Measurements from ENCODE around the gene ALOX15.

ALOX15 gene

DNA sequence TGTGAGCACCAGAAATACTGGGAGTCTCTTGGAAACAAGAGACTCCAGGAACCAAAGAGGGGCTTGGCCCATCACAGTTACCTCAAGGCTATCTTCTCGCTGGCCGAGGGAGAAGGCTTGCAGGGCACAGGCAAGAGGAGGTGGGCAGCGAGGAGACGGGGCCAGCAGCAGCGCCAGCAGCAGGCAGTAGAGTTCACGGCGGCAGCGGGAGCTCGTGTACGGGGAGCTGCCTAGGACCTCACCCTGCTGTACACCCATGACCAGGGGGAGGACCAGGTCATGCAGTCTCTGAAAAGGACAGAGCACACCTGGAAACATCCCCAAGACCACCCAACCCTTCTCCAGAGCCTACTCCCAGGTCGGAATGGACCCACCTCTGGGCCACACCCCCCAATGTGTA, 31.7 kb upstream of the ALOX15 start:
- Histone ChIP-seq H3K9me2 (replicated peaks; ENCODE audit: insufficient read depth, low read length) (no peaks in the 10 kb centered on the region), H3K4me2 (ENCODE audit: low read depth, low read length, poor library complexity, severe bottlenecking) (no peak overlapping the region), H4K20me1 (ENCODE audit: low read depth, low read length) (no peaks in the 10 kb centered on the region), H3K9me3 (ENCODE audit: insufficient read depth, low read length) (no peaks in the 10 kb centered on the region), H3K27me3 (ENCODE audit: low read length) (no peaks in the 10 kb centered on the region), H3K9ac (ENCODE audit: low read length) (no peak overlapping the region), H2AFZ (ENCODE audit: low read depth, low read length, severe bottlenecking) (no peak overlapping the region), H3F3A (ENCODE audit: insufficient read depth) (no peaks in the 10 kb centered on the region), H3K27ac (ENCODE audit: low read depth, low read length) (no peak overlapping the region), H3K36me3 (ENCODE audit: low read length) (no peaks in the 10 kb centered on the region; the same call in 1 of the 2 replicates), H3K4me3 (ENCODE audit: insufficient read depth, low read length, poor library complexity, severe bottlenecking) (no peak overlapping the region), H3K79me2 (ENCODE audit: insufficient read depth, low read length) (no peaks in the 10 kb centered on the region)
- TF ChIP-seq CTCF (IDR thresholded peaks at IDR 0.05; ENCODE audit: insufficient read depth, low read length, poor library complexity, severe bottlenecking) (no peak), EZH2phosphoT487 (conservative IDR thresholded peaks at IDR 0.05; ENCODE audit: low read length) (no peak)

GRCh38 chr17:4672751-4673150, 31.3 kb upstream of the ALOX15 start:
- H3K4me3 ChIP-seq (ENCODE audit: insufficient read depth, low read length, poor library complexity, severe bottlenecking), result no peak overlapping the region
- no peaks in the 10 kb centered on the region for H3K9me2 ChIP-seq (replicated peaks; ENCODE audit: insufficient read depth, low read length)
- no peak overlapping the region for H2AFZ ChIP-seq (ENCODE audit: low read depth, low read length, severe bottlenecking)
- TF ChIP-seq EZH2phosphoT487 (conservative IDR thresholded peaks at IDR 0.05; ENCODE audit: low read length) (no peak), CTCF (IDR thresholded peaks at IDR 0.05; ENCODE audit: insufficient read depth, low read length, poor library complexity, severe bottlenecking) (no peak)
- no peaks in the 10 kb centered on the region for H3K27me3 ChIP-seq (ENCODE audit: low read length)
- H3K36me3 ChIP-seq (ENCODE audit: low read length), result no peaks in the 10 kb centered on the region; the same call in 1 of the 2 replicates
- no peak overlapping the region for H3K9ac ChIP-seq (ENCODE audit: low read length)
- H3K79me2 ChIP-seq (ENCODE audit: insufficient read depth, low read length), result no peaks in the 10 kb centered on the region
- H3K9me3 ChIP-seq (ENCODE audit: insufficient read depth, low read length), result no peaks in the 10 kb centered on the region
- no peak overlapping the region for H3K27ac ChIP-seq (ENCODE audit: low read depth, low read length)
- no peak overlapping the region for H3K4me2 ChIP-seq (ENCODE audit: low read depth, low read length, poor library complexity, severe bottlenecking)
- H3F3A ChIP-seq (ENCODE audit: insufficient read depth), result no peaks in the 10 kb centered on the region
- H4K20me1 ChIP-seq (ENCODE audit: low read depth, low read length), result no peaks in the 10 kb centered on the region

DNA sequence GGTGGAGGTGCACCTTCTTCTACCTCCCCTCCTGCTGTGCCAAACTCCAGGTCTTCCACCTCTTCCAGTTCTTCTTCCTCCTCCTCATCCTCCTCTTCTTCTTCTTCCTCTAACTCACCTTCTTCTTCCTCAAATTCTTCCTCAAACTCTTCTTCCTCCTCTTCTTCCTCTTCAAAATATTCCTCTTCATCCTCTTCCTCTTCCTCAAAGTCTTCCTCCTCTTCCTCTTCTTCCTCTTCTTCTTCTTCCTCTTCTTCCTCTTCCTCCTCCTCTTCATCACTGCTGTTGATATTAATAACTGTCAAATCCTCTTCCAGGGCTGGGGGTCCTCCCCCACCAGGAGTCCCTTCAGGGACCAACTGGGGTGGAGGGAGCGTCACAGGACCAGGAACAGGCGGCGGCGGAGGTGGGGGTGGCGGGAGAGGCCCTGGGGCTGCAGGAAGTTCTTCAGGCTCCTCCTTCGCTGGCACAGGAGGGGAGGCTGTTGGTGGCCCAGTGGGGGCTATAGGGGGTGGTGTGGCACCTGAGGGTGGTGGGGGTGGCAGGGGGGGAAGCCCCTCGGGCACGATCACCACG, 30.7 kb upstream of the ALOX15 start:
- H3K27ac ChIP-seq (ENCODE audit: low read depth, low read length), result no peak overlapping the region
- H3K9me3 ChIP-seq (ENCODE audit: insufficient read depth, low read length), result no peaks in the 10 kb centered on the region
- H4K20me1 ChIP-seq (ENCODE audit: low read depth, low read length), result no peaks in the 10 kb centered on the region
- H3K9ac ChIP-seq (ENCODE audit: low read length), result no peak overlapping the region
- H3K36me3 ChIP-seq (ENCODE audit: low read length), result no peaks in the 10 kb centered on the region; the same call in 1 of the 2 replicates
- no peaks in the 10 kb centered on the region for H3K9me2 ChIP-seq (replicated peaks; ENCODE audit: insufficient read depth, low read length)
- H3K27me3 ChIP-seq (ENCODE audit: low read length), result no peaks in the 10 kb centered on the region
- no peak for TF ChIP-seq CTCF (IDR thresholded peaks at IDR 0.05; ENCODE audit: insufficient read depth, low read length, poor library complexity, severe bottlenecking)
- TF ChIP-seq EZH2phosphoT487 (conservative IDR thresholded peaks at IDR 0.05; ENCODE audit: low read length), result no peak
- H3K4me3 ChIP-seq (ENCODE audit: insufficient read depth, low read length, poor library complexity, severe bottlenecking), result no peak overlapping the region
- H3K79me2 ChIP-seq (ENCODE audit: insufficient read depth, low read length), result no peaks in the 10 kb centered on the region
- H3F3A ChIP-seq (ENCODE audit: insufficient read depth), result no peaks in the 10 kb centered on the region
- no peak overlapping the region for H2AFZ ChIP-seq (ENCODE audit: low read depth, low read length, severe bottlenecking)
- no peak overlapping the region for H3K4me2 ChIP-seq (ENCODE audit: low read depth, low read length, poor library complexity, severe bottlenecking)

Data from SU-DHL-6 (cell line).